HG03378 (cell line): ENCODE results near the gene PACRG.
"Not testable (repeated sequence)": the region's sequence is repeated elsewhere in the genome, so short reads cannot be mapped to it uniquely, and the experiment has no call there.

ENCODE experiments used
- ATAC-seq: cut with Tn5 transposase; IDR thresholded peaks from one replicate; pipeline ENCODE4 v1.9.1; 2021; ENCODE audit warnings: mild to moderate bottlenecking, moderate library complexity; ENCODE audit not compliant: unreplicated experiment

Gene PACRG

GRCh38 chr6:162983234-162983633 lies 255.5 kb downstream of the PACRG start:
- ATAC-seq: not testable (repeated sequence)

GRCh38 chr6:162998777-162999176 lies 271.0 kb downstream of the PACRG start:
- no peak for ATAC-seq

- no peak for ATAC-seq
Observed at GRCh38 chr6:162999575-163000285, 272.0 kb downstream of the PACRG start.

- ATAC-seq: peak; percentile 98
Observed at GRCh38 chr6:163001330-163001729, 273.6 kb downstream of the PACRG start.

- no peak for ATAC-seq
Observed at GRCh38 chr6:163008186-163008585, 280.4 kb downstream of the PACRG start.

GRCh38 chr6:163008626-163009025 lies 280.9 kb downstream of the PACRG start:
- ATAC-seq: no peak

- ATAC-seq: no peak
Observed at GRCh38 chr6:163010145-163010544, 282.4 kb downstream of the PACRG start.

GRCh38 chr6:163014736-163015135 lies 287.0 kb downstream of the PACRG start:
- no peak for ATAC-seq

GRCh38 chr6:163017801-163018200 lies 290.0 kb downstream of the PACRG start:
- no peak for ATAC-seq

GRCh38 chr6:163019926-163020325 lies 292.2 kb downstream of the PACRG start:
- ATAC-seq: no peak

GRCh38 chr6:163021054-163021453 lies 293.3 kb downstream of the PACRG start:
- no peak for ATAC-seq

GRCh38 chr6:163023700-163024099 lies 295.9 kb downstream of the PACRG start:
- no peak for ATAC-seq

- ATAC-seq: no peak
Observed at GRCh38 chr6:163026893-163027292, 299.1 kb downstream of the PACRG start.

GRCh38 chr6:163030980-163031379 lies 303.2 kb downstream of the PACRG start:
- ATAC-seq: no peak

- ATAC-seq: no peak
Observed at GRCh38 chr6:163031931-163032330, 304.2 kb downstream of the PACRG start.

GRCh38 chr6:163036160-163036645 lies 308.4 kb downstream of the PACRG start:
- no peak for ATAC-seq

- no peak for ATAC-seq
Observed at GRCh38 chr6:163038317-163038716, 310.5 kb downstream of the PACRG start.

GRCh38 chr6:163048345-163048744 lies 320.6 kb downstream of the PACRG start:
- no peak for ATAC-seq

GRCh38 chr6:163053667-163054344 lies 326.0 kb downstream of the PACRG start:
- ATAC-seq: no peak

GRCh38 chr6:163054641-163055040 lies 326.9 kb downstream of the PACRG start:
- no peak for ATAC-seq

GRCh38 chr6:163057260-163057659 lies 329.5 kb downstream of the PACRG start:
- no peak for ATAC-seq

- no peak for ATAC-seq
Observed at GRCh38 chr6:163062790-163063189, 335.0 kb downstream of the PACRG start.
